ENCODE data around the gene ZNF561.
"Not testable (repeated sequence)": the region's sequence is repeated elsewhere in the genome, so short reads cannot be mapped to it uniquely, and the experiment has no call there.

The ZNF561 gene

DNA sequence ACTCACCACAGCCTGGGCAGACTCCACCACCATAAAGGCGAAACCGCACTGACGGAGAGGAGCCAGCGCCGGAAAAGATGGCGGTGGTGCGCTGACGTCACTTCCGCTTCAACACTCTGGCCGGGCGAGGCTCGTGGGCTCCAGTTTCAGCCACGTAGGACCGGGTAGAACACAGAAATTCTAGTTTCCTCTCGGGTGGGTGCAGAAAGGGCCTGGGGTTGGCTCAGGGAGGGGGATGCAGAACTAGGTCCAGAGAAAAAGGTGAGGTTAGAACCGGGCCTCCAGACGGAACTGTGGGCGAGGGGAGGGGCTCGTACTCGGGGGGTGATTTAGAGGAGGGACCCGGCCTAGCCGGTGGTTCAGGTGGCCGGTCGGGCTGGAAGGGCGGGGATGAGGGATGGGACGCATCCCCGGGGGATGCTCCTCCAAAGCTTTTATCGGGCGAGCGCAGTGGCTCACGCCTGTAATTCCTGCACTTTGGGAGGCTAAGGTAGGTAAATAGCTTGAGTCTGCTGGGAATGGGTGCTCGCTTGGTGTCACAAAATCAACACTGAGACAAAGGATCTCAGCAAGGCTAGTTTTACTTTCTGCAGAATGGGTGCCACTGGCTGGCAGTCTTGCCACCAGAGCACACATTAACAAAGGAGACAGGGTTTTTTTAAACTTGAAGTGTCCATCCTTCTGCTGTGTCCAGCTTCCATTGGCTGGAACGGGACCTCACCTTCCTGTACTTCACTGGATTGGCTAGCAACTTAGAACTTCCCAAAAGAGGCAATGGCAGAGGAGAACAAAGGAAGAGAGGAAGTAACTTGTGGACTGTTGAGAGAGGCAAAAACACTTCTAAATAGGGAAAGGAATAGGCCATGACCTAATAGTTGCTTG, at the start of gene ZNF561:
Gene ZNF561, minus strand, starts transcription at position 77 of the 882 bp plus-strand sequence. CDS start 1,776 bp downstream, outside the sequence.
- peak; percentile 93 for DNase-seq

DNA sequence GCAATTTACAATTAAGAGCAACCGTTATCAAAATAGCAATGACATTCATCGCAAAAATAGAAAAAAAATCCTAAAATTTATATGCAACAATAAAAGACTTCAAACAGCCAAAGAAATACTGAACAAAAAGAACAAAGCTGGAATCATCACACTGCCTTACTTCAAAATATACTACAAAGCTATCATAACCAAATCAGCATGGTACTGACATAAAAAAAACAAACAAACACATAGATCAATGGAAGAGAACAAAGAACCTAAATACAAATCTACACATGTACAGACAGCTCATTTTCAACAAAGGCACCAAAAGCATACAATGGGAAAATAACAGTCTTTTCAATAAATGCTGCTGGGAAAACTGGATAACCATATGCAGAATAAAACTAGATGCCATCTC, 47.5 kb upstream of the ZNF561 start:
- no peak for DNase-seq

DNA sequence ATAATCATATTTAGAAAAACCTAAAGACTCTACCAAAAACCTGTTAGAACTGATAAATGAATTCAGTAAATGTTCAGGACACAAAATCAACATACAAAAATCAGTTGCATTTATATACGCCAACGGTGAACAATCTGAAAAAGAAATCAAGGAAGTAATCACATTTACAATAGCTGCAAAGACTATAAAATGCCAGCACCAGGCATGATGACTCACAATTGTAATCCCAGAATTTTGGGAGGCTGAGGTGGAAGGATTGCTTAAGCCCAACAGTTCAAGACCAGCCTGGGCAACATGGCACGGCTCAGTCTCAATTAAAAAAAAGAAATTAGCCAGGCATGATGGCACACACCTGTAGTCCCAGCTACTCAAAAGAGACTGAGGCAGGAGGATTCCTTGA, 46.9 kb upstream of the ZNF561 start:
- no peak for DNase-seq

DNA sequence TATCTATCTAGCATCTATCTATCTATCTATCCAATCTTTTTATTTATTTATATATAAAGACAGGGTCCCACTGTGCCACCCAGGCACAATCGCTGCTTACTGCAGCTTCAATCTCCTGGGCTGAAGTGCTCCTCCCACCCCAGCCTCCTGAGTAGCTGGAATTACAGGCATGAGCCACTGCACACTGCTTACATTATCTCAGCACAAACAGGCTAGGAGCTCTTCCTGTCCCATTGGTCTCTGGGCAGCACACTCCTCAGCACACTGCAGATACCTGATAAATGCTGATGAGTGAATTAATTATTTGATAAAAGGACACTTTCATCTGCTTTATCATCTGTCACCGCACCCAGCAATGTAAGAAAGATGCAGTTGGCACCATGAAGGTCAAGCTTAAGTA, 37.7 kb upstream of the ZNF561 start:
- DNase-seq, result no peak

DNA sequence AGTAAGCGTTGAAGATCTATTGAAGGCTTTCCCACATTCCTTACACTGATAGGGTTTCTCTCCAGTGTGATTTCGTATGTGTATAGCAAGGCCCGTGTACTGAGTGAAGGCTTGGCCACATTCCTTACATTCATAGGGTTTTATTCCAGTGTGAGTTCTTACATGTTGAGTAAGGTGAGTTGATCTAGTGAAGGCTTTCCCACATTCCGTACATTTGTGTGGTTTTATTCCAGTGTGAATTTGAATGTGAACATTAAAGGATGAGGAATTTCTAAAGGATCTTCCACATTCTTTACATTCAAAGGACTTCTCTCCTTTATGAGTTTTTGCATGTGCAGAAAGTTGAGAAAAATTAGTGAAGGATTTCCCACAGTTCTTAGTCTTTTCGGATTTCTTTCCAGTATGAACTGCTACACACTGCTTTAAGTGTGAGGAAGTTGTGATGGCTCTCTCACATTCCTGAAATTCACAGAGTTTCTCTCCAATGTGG, 32.1 kb upstream of the ZNF561 start:
- DNase-seq, result not testable (repeated sequence)

DNA sequence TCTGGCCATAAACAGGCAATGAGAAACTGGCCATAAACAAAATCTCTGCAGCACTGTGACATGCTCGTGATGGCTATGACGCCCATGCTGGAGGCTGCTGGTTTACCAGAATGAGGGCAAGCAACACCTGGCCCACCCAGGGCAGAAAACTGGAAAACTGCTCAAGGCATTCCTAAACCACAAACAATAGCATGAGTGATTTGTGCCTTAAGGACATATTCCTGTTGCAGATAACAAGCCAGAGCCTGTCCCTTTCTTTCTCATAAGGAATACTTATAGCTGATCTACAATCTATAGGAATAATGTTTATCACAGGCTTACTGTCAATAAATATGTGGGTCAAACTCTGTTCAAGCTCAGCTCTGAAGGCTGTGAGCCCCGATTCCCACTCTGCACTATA, 30.4 kb upstream of the ZNF561 start:
- not testable (repeated sequence) for DNase-seq

DNA sequence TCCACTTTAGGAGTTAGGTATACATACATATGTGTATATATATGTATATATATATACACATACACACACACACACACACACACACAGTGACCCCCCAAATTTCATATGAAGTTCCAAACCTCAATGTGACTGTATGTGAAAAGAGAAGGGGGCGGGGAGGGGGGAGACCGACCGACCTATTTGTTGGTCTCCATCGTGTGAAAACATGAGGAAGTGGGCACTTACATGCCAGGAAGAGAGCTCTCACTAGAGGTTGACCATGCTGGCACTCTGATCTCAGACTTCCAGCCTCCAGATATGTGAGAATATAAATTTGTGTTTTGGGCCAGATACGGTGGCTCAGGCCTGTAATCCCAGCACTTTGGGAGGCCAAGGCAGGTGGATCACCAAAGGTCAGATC, 29.3 kb upstream of the ZNF561 start:
- DNase-seq, result no peak

DNA sequence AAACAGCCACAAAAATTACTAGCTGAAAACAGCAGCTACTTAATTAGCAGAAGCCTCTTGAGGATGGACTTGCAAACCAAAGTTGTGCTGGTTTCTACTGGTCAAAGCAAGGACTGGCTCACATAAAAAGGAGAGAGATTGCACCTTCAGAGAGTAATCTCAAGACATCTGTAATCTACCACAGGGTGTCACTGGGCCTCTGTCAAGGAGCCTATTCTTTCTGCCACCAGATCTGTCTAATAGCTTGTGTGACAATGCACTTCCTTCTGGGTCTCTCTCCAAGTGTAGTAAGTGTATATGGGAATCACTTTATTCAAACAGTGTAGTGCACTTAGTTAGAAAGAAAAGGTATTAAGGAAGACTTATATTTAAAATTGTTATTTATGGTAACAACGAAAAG, 24.4 kb upstream of the ZNF561 start:
- no peak for DNase-seq

DNA sequence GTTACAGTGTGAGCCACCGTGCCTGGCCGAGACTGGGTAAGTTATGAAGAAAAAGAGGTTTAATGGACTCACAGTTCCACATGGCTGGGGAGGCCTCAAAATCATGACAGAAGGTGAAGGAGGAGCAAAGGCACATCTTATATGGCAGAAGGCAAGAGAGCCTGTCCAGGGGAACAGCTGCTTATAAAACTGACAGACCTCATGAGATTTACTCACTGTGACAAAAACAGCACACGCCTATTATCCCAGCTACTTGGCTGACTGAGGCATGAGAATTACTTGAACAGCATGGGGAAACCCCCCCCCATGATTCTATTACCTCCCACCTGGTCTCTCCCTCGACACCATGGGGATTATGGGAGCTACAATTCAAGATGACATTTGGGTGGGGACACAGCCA, 23.4 kb upstream of the ZNF561 start:
- DNase-seq, result no peak

DNA sequence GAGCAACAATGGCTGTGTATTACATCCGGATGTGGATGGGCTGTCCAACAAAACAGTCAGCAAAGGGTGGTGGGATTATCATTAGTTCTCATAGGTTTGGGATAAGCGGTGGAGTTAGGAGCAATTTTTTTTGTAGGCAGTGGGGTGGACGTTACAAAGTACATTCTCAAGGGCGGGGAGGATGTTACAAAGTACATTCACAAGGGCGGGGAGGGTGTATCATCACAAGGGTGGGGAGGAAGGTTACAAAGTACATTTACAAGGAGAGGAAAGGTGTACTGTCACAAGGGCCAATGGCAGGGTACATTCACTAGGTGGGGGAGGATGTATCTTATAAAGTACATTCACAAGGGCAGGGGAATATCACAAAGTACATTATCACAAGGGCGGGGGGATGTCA, 20.8 kb upstream of the ZNF561 start:
- no peak for DNase-seq

DNA sequence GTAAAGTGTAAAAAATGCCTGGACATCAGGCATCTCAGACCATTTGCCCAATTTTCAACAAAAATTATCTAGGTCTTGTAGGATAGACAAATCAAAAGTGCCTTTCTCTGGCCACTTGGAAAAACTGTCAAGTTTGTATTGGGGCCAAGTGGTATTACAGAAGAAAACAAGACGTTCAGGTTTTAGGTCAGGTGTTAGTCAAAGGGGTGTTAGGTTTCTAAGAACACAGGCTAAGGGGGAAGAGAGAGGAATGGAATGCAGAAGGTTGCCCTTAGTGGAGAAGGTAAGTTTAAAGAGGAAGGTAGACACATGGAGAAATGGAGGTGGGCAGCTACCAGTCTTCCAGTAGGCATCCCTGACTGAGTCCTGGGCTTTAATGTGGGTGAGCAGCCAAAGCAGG, 19.9 kb upstream of the ZNF561 start:
- no peak for DNase-seq

DNA sequence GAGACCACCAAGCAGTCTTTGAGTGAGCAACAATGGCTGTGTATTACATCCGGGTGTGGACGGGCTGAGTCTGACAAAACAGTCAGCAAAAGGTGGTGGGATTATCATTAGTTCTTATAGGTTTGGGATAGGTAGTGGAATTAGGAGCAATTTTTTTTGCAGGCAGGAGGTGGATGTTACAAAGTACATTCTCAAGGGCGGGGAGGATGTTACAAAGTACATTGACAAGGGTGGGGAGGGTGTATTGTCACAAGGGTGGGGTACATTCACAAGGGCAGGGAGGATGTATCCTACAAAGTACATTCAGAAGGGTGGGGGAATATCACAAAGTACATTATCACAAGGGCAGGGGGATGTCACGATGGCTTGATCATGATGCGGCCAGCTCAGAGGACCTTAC, 15.0 kb upstream of the ZNF561 start:
- no peak for DNase-seq

DNA sequence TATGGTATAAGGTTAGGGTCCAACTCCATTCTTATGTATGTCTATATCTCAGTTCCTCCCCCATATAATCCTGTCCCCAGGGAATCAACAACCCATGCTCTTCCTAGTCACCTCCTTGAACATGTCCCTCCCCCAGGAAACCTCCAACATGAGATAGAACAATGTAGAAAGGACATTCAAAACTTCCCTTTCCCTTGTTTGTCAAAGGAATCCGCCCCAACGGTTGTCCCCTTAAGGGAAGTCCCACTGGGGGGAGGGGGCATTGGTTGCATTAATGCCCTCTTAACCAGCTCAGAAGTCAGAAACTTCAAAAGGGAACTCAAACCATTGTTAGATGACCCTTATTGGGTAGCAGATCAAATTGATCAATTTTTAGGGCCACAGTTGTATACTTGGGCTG, 6.8 kb upstream of the ZNF561 start:
- no peak for DNase-seq

DNA sequence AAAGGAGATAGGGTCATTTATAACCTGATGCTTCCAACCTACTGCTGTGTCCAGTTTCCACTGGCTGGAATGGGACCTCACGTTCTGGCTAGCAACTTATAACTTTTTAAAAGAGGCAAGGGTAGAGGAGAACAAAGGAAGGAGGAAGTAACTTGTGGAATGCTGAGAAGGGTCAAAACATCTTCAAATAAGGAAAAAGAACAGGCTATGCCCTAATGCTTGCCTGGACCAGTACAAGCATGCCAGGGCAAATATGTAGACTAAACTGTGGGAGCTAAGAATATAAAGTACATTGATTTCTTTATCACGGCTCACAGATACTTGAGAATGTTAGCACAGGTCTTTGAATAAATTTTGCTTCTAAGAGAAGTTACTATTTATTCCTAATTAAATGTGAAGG, 1.5 kb upstream of the ZNF561 start:
- DNase-seq, result no peak

DNA sequence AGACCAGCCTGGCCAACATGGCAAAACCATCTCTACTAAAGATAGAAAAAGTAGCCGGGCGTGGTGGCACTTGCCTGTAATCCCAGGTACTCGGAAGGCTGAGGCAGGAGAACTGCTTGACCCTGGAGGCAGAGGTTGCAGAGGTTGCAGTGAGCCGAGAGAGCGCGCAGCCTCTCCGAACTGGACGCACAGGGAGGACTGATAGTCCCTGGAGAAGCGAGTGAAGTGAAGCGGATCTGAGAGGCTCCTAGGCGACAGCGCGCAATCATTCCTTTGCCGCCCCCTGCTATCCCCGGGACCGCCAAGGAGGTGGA, 233 bp downstream of the ZNF561 start:
- no peak for DNase-seq

DNA sequence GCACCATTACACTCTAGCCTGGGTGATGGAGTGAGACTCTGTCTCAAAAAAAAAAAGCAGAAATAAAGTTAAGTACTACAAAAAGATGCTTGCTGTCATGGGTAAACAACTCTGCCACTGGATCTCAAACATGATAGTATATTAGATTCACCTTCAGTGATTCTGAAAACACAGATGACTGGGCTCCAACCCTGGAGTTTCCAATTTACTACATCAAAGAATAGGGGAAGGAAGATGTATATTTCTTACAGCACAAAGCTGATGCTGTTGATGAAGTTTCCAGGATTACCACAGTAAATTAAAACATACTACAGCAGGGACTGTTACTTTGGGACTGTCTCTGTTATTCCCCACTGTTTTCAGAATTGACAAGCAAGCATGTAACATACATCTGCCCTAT, 5.2 kb downstream of the ZNF561 start:
- no peak for DNase-seq

DNA sequence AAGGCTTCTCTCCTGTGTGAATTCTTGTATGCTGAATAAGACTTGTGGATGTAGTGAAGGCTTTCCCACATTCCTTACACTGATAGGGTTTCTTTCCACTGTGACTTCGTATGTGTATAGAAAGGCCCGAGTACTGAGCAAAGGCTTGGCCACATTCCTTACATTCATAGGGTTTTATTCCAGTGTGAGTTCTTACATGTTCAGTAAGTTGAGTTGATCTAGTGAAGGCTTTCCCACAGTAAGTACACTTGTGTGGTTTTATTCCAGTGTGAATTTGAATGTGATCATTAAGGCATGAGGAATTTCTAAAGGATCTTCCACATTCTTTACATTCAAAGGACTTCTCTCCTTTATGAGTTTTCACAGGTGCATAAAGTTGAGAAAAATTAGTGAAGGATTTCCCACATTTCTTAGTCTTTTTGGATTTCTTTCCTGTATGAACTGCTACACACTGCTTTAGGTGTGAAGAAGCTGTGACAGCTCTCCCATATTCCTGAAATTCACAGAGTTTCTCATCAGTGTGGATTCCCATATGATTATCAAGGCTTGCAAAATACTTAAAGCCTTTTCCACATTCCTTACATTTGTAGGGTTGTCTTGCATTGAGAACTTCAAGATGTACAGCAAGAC, 10.4 kb downstream of the ZNF561 start:
- DNase-seq, result no peak

DNA sequence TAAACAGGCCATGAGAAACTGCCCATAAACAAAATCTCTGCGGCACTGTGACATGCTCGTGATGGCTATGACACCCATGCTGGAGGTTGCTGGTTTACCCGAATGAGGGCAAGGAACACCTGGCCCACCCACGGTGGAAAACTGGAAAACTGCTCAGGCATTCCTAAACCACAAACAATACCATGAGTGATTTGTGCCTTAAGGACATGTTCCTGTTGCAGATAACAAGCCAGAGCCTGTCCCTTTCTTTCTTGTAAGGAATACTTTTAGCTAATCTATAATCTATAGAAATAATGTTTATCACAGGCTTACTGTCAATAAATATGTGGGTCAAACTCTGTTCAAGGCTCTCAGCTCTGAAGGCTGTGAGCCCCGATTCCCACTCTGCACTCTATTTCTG, 12.1 kb downstream of the ZNF561 start:
- DNase-seq, result no peak

DNA sequence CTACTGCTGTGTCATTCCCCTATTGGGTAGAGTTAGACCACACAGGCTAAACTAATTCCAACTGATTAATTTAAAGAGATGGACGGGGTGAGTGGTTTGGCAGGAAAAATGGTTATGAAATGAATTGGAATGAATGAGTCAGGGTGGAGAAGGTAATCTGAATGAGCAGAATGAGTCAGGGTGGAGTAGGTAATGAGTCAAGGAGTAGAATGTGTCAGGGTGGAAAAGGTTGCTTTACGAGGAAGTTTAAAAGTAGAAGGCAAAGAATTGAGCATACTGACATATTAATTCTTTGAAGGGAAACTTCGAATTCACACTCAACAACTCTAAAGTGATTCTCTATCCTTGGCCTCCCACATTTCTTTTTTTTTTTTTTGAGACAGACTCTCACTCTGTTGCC, 24.0 kb downstream of the ZNF561 start:
- no peak for DNase-seq

DNA sequence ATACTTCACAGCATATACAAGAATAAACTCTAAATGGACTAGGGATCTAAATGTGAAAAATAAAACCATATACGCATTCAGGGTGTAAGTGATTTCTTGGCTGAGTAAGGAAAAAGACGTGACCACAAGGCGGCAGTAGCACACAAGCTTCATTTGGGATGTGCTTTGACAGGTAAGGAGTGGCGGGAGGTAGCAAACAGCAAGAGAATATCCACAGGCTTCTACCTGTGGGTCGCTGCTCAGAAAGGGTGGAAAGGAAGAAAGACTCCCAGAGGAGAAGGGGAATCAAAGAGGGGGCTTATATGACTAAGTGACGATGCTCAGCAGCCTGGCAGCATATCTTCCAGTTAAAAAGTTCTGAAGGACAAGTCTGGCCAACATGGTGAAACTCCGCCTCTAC, 34.3 kb downstream of the ZNF561 start:
- DNase-seq, result peak; percentile 57

DNA sequence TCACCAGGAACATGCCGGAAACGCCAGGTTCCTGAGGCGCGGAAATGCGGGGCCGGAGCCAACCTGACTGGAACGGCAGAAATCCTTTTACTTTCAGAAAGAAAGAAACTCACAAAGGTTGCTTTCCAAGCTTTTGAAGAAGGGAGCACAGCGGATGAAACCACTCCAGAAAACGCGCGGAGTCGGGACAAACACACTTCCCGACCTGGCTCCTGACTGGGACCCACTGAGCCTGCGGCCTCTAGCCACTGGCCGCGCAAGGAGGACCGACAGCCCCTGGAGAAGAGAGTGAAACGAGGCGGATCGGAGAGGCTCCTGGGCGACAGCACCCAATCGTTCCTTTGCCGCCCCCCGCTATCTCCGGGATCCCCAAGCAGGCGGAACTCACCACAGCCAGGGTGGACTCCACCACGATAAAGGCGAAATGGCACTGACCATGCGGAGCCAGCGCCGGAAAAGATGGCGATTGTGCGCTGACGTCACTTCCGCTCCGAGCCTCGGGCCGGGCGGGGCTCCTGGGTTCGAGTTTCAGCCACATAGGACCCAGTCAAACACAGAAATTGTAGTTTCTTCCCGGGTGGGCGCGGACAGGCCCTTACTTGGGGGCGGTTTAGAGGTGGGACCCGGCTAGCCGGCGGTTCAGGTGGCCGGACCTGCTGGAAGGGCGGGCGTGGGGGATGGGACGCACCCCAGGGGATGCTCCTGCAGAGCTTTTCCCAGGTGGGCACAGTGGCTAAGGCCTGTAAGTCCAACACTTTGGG, 36.8 kb downstream of the ZNF561 start, which contains the start of gene ZNF121:
Gene ZNF121, minus strand, starts transcription at position 432 of the 761 bp plus-strand sequence. CDS start 16,407 bp downstream, outside the sequence.
- peak; percentile 93 for DNase-seq

DNA sequence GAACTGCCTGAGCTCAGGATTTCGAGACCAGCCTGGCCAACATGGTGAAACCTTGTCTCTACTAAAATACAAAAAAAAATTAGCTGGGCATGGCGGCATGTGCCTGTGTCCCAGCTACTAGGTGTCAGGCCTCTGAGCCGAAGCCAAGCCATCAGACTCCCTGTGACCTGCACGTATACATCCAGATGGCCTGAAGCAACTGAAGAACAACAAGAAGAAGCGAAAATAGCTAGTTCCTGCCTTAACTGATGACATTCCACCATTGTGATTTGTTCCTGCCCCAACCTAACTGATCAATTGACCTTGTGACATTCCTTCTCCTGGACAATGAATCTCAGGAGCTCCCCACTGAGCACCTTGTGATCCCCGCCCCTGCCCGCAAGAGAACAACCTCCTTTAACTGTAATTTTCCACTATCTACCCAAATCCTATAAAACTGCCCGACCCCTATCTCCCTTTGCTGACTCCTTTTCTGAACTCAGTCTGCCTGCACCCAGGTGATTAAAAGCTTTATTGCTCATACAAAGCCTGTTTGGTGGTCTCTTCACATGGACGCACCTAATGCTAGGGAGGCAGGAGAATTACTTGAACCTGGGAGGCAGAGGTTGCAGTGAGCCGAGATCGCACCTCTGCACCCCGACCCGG, 38.8 kb downstream of the ZNF561 start:
- DNase-seq, result not testable (repeated sequence)

DNA sequence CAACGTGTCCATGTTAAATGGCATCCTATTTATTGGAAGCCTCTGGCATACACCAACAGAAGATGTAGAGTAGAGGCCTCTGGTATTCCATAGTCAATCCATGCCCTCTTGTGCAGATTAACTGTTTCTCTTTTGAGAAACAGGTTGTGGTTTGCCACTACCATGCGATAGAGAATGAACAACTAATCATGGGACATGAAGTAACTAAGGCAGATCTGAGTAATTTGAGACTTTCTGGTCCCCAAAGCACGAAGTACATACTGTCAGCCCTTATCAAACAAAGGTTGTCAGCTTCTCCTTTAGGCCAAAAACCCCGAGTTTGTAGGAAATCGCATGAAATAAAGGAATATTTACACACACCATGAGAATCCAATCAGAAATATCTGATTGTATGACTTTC, 40.3 kb downstream of the ZNF561 start:
- no peak for DNase-seq
